ENCODE measurements around the gene TRPC1.

TRPC1 gene

DNA sequence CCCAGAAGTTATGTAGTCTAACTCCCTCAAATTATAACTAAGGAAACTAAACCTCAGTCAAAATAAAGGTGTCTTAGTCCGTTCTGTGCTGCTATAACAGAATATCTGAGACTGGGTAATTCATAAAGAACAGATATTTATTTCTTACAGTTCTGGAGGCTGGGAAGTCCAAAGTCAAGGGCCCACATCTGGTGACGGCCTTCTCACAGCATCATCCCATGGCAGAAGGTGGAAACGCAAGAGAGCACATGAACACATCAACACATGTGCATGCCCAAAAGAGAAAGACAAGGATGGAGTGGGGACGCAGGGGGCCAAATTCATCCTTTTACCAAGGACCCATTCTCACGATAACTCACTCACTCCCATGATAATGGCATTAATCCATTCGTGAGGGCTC is 92.0 kb downstream of the TRPC1 start:
- Mint-ChIP-seq H3K9me3 (no peaks in the 10 kb centered on the region), H3K4me3 (no peak overlapping the region), H3K27ac (ENCODE audit: low read depth) (no peak overlapping the region), H3K36me3 (ENCODE audit: insufficient read depth) (peaks cover 2% of the 10 kb centered on the region), H3K4me1 (no peaks in the 10 kb centered on the region), H3K27me3 (peaks cover 45% of the 10 kb centered on the region)
- no peak for DNase-seq (ENCODE audit: low spot score in 2 of 2)
- no peak for ATAC-seq (replicated peaks; ENCODE audit: extremely low read depth, poor library complexity, severe bottlenecking)

DNA sequence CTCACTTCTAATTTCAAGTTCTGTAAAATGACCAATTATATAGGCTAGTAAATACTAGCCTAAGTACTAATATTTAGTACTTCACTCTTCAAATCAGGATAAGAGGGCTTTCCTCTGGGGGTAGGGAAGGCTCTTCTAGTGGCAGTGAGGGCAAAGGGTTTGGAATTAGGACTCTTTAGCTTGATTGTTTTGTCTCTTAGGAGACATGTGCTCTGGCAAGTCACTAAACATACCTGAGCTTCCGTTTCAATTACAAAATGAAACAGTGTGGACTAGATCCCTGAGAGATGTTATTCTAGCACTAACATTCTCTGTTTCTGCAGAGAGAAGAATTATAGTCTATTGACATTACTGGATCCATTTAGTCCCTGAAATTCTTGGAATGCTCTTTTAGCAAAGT is 93.5 kb downstream of the TRPC1 start:
- no peak for DNase-seq (ENCODE audit: low spot score in 2 of 2)
- ATAC-seq (replicated peaks; ENCODE audit: extremely low read depth, poor library complexity, severe bottlenecking), result no peak
- no peak overlapping the region for H3K27ac Mint-ChIP-seq (ENCODE audit: low read depth)
- H3K4me1 Mint-ChIP-seq, result no peaks in the 10 kb centered on the region
- peaks cover 2% of the 10 kb centered on the region for H3K36me3 Mint-ChIP-seq (ENCODE audit: insufficient read depth)
- no peak overlapping the region for H3K4me3 Mint-ChIP-seq
- H3K9me3 Mint-ChIP-seq, result no peaks in the 10 kb centered on the region
- H3K27me3 Mint-ChIP-seq, result peaks cover 31% of the 10 kb centered on the region

DNA sequence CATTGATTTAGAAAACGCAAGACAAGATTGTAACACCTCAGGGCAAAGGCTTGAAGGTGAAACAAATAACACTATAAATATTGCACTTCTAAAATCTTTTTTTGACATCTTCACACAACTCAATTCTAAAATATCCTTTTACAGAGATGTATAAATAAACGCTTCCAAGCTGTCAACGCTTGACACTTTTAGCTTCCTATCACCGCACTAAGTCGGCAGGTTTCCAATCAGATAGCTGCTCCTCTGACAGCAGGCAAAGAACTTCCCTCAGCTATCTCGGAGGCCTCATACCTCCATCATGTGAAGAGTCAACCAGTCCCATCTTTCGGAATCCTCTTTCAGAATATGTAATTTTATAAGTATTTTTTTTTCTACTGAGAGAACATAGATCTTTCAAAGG is 94.1 kb downstream of the TRPC1 start:
- Mint-ChIP-seq H3K9me3 (no peaks in the 10 kb centered on the region), H3K27ac (ENCODE audit: low read depth) (no peak overlapping the region), H3K27me3 (peaks cover 31% of the 10 kb centered on the region), H3K4me1 (no peaks in the 10 kb centered on the region), H3K4me3 (no peak overlapping the region), H3K36me3 (ENCODE audit: insufficient read depth) (peaks cover 2% of the 10 kb centered on the region)
- ATAC-seq (replicated peaks; ENCODE audit: extremely low read depth, poor library complexity, severe bottlenecking) (no peak), DNase-seq (ENCODE audit: low spot score in 2 of 2) (no peak)

DNA sequence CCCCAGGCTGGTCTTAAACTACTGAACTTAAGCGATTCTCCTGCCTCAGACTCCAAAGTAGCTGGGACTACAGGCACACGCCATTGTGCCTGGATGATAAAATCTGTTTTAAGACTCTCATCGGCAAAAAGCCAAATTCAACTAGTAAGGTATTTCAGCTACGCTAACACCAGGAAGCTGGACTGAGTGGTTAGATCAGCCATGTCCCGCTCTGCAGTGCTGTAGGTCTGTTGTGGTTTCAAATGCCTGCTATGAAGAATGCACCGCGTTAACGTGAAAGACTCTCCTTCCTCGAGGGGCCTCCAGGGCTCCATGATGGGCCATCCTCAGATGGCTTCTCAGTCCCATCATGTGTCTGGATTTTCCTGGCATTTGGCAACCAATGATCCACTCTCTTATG is 94.8 kb downstream of the TRPC1 start:
- Mint-ChIP-seq H3K9me3 (no peaks in the 10 kb centered on the region), H3K36me3 (ENCODE audit: insufficient read depth) (peaks cover 2% of the 10 kb centered on the region), H3K27ac (ENCODE audit: low read depth) (no peak overlapping the region), H3K27me3 (peaks cover 31% of the 10 kb centered on the region), H3K4me1 (no peaks in the 10 kb centered on the region), H3K4me3 (no peak overlapping the region)
- DNase-seq (ENCODE audit: low spot score in 2 of 2), result no peak
- no peak for ATAC-seq (replicated peaks; ENCODE audit: extremely low read depth, poor library complexity, severe bottlenecking)

DNA sequence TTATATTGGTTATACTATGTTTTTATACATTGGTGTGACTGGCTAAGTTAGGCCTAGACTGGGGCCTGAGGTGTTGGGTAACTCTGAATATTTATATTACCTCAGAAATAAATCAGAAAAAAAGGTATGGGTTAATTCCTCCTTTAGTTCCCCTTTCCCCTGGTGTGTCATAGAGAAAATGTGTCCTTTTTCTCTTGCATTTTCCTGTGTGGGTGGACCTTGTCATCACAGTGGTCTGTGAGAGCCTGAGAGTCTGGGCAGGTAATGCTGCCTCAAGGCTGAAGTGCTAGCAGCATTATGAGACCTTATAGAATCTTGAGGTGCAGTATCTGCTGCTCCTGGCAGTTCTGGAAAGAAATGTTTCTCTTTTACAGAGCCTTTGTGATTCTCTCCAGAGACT is 95.3 kb downstream of the TRPC1 start:
- no peak for ATAC-seq (replicated peaks; ENCODE audit: extremely low read depth, poor library complexity, severe bottlenecking)
- no peaks in the 10 kb centered on the region for H3K4me1 Mint-ChIP-seq
- peaks cover 30% of the 10 kb centered on the region for H3K27me3 Mint-ChIP-seq
- no peak for DNase-seq (ENCODE audit: low spot score in 2 of 2)
- H3K4me3 Mint-ChIP-seq, result no peak overlapping the region
- H3K9me3 Mint-ChIP-seq, result no peaks in the 10 kb centered on the region
- H3K27ac Mint-ChIP-seq (ENCODE audit: low read depth), result no peak overlapping the region
- peaks cover 2% of the 10 kb centered on the region for H3K36me3 Mint-ChIP-seq (ENCODE audit: insufficient read depth)

DNA sequence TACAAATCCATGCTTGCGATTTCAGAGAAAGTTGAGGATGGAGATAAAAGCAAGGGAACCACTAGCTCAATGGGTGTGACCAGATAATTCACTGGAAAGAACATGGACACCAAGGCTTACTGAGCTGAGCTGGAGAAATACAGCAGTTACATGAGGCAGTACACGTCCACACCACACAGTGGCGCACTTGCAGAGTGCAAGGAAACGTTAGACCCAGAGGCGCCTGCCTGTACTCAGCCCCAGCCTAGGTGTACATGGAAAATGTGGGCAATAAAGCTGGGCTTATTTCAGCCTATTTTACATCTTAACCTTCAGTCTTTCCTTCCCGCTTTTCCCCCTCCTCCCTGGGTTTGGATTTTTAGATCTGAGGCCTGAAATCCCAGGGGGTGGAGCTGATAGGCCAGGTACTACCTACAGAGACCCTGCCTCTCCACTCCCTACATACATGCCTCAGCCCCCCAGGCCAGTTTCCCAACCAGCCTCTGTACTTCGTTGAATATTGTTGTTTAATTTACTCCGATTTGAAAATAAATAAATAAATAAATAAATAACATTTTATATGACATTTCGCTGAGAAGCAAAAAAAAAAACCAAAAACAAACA is 105.0 kb downstream of the TRPC1 start:
- H3K27ac Mint-ChIP-seq (ENCODE audit: low read depth), result no peak overlapping the region
- DNase-seq (ENCODE audit: low spot score in 2 of 2), result peak; percentile 24 to 27
- H3K4me3 Mint-ChIP-seq, result no peak overlapping the region
- ATAC-seq (replicated peaks; ENCODE audit: extremely low read depth, poor library complexity, severe bottlenecking), result no peak
- no peaks in the 10 kb centered on the region for H3K9me3 Mint-ChIP-seq
- H3K27me3 Mint-ChIP-seq, result peaks cover 52% of the 10 kb centered on the region
- H3K36me3 Mint-ChIP-seq (ENCODE audit: insufficient read depth), result peaks cover 2% of the 10 kb centered on the region
- H3K4me1 Mint-ChIP-seq, result no peaks in the 10 kb centered on the region

DNA sequence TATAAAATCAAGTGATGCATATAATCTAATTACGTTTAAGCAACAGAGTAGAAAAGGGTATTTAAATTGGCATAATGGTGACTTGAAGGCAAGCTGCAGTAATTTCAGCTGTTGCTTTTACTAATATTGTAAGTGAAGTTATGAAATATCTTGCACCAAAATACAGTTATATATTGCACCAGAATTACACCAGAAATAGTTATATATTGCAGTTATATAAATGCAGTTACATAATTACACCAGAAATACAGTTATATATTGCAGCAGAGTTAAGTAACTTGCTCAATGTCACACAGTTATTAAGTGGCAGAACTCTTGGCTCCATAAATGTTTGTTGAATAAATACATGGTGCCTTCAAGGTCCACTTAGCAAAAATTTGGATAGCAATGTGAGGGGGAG is 113.7 kb downstream of the TRPC1 start:
- no peak overlapping the region for H3K4me3 Mint-ChIP-seq

DNA sequence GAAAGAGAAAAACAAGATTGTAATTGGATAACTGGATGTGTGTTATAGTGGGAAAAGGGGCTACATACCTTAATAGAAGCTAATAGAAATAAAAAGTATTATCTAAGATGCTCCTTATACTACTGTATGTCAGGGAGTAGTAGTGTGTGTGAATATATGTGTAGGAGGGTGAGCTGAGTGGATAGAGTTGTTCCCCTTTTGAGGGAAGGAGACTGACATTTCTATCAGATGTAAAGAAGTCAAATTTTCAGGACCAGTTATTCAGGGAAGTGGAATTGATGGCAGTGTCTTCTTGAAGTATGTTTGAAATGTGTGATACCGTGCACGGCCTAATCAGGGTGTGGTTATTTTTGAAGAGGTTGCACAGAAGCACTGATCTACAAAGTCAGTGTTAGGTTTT is 116.0 kb downstream of the TRPC1 start:
- no peak overlapping the region for H3K4me3 Mint-ChIP-seq
- H3K36me3 Mint-ChIP-seq (ENCODE audit: insufficient read depth), result no peaks in the 10 kb centered on the region
- ATAC-seq (replicated peaks; ENCODE audit: extremely low read depth, poor library complexity, severe bottlenecking) (no peak), DNase-seq (ENCODE audit: low spot score in 2 of 2) (no peak)
- no peaks in the 10 kb centered on the region for H3K4me1 Mint-ChIP-seq
- H3K27me3 Mint-ChIP-seq, result peaks cover 30% of the 10 kb centered on the region
- H3K27ac Mint-ChIP-seq (ENCODE audit: low read depth), result no peak overlapping the region
- no peaks in the 10 kb centered on the region for H3K9me3 Mint-ChIP-seq

More for the DNA sequence above, 113.7 kb downstream of the TRPC1 start:
- no peak for ATAC-seq (replicated peaks; ENCODE audit: extremely low read depth, poor library complexity, severe bottlenecking)
- peaks cover 42% of the 10 kb centered on the region for H3K27me3 Mint-ChIP-seq
- no peak overlapping the region for H3K27ac Mint-ChIP-seq (ENCODE audit: low read depth)
- H3K4me1 Mint-ChIP-seq, result no peaks in the 10 kb centered on the region
- DNase-seq (ENCODE audit: low spot score in 2 of 2), result no peak
- no peaks in the 10 kb centered on the region for H3K9me3 Mint-ChIP-seq
- peaks cover 2% of the 10 kb centered on the region for H3K36me3 Mint-ChIP-seq (ENCODE audit: insufficient read depth)

DNA sequence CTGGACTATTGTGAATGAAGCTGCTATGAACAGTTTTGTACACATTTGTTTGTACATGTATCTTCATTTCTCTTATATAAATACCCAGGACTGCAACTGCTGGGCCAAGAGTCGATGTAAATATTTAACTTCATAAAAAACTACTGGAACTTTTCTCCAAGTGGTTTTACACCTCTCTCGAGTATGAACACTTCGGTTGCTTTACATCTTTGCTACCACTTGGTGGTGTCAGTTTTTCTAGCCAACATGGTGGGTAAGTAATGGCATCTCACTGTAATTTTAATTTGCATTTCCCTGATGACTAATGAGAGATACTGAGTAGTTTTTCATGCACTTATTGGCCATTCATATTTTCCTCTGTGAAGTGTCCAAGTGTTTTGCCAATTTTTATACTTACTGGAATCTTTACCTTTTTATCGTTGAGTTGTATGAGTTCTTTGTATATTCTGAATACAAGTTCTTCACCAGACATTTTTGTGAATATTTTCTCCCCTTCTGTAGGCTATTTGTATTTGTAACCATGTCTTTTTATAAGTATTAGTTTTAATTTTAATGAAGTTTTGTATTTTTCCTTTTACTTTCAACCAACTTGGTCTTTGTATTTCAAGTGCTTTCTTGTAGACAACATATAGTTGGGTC is 120.6 kb downstream of the TRPC1 start:
- ATAC-seq (replicated peaks; ENCODE audit: extremely low read depth, poor library complexity, severe bottlenecking), result no peak

DNA sequence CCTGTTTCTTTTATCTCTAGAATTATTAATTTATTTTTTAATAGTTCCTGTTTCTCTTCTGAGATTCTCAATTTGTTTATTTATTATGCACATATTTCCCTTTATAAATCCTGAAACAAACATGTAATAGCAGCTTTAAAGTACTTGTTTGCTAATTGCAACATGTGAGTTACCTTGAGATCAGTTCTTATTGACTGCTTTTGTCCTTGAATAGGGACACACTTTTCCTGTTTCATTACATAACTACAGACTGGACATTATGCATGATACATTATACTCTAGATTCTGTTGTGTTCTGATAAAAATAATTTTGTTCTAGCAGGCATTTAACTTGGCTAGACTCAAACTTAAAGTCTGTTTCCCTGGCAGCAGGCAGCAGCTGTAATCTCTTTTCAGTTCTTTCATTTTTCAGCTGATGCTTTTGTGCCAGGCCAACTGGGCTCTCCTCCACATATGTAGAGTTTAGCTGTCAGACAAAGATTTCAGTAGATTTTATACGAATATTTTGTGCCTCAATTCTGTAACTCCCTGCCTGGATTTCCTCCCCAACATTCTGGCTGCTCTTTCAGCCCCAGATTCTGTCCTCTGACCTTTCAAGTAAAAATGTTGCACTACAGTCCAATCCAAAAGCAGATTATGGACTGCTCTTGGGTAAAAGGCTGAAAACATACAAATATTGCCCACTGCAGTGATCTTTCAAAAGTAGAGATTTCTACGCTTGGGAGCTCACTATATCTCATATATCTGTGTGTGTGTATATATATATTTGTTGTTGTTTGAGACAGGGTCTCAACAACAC is 123.1 kb downstream of the TRPC1 start:
- Mint-ChIP-seq H3K36me3 (ENCODE audit: insufficient read depth) (no peaks in the 10 kb centered on the region), H3K27me3 (peaks cover 13% of the 10 kb centered on the region), H3K9me3 (no peaks in the 10 kb centered on the region), H3K27ac (ENCODE audit: low read depth) (no peak overlapping the region), H3K4me3 (no peak overlapping the region), H3K4me1 (no peaks in the 10 kb centered on the region)
- ATAC-seq (replicated peaks; ENCODE audit: extremely low read depth, poor library complexity, severe bottlenecking) (no peak), DNase-seq (ENCODE audit: low spot score in 2 of 2) (no peak)

More for the DNA sequence above, 120.6 kb downstream of the TRPC1 start:
- DNase-seq (ENCODE audit: low spot score in 2 of 2), result no peak
- Mint-ChIP-seq H3K9me3 (no peaks in the 10 kb centered on the region), H3K36me3 (ENCODE audit: insufficient read depth) (no peaks in the 10 kb centered on the region), H3K27me3 (peaks cover 13% of the 10 kb centered on the region), H3K4me3 (no peak overlapping the region), H3K27ac (ENCODE audit: low read depth) (no peak overlapping the region), H3K4me1 (no peaks in the 10 kb centered on the region)

DNA sequence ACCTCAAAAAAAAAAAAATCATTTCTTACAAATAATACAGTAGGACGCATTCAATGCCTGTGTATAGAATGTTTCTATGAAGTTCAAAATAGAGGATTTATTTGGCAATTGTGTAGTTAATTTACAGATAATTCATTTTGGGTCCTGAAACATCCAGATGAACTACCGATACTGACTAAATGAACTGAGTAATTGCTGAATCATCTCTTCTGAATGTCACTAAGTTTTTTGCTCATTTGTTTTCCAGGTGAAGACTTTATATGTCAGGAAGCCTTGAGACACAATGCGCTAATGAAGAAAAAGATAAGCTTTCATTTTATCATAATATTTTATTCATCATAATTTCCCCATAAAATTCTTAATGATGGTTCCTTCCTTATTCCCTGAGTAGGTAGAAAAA is 125.3 kb downstream of the TRPC1 start:
- DNase-seq (ENCODE audit: low spot score in 2 of 2) (no peak), ATAC-seq (replicated peaks; ENCODE audit: extremely low read depth, poor library complexity, severe bottlenecking) (no peak)
- H3K27ac Mint-ChIP-seq (ENCODE audit: low read depth), result no peak overlapping the region
- peaks cover 13% of the 10 kb centered on the region for H3K27me3 Mint-ChIP-seq
- H3K4me1 Mint-ChIP-seq, result no peaks in the 10 kb centered on the region
- H3K9me3 Mint-ChIP-seq, result no peaks in the 10 kb centered on the region
- H3K36me3 Mint-ChIP-seq (ENCODE audit: insufficient read depth), result no peaks in the 10 kb centered on the region
- H3K4me3 Mint-ChIP-seq, result no peak overlapping the region

DNA sequence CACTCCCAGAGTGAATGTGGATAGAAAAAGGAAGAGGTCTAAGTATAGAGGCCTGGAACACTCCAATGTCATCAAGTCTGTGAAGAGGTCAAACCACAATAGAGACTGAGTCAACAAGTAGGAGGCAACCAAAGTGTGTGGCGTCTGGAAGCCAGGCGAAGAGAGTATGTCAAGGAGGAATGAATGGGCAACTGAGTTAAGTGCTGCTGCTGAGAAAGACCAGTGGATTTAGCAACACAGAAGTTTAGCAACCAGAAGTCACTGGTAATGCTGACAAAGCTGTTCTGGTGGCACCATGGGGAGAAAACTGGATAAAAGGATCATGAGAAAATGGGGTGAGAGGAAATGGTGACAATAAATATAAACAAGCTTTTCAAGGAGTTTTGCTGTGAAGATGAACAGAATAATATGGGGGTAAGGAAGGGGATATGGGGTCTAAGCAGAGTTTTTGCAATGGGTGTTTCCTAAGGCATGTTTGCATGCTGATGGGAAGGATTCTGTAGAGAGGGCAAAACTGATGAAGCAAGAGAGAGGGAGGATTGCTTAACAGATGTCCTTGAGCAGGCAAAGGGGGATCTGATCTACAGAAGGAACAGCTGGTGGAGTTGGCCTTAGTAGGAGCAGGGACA is 126.7 kb downstream of the TRPC1 start:
- H3K36me3 Mint-ChIP-seq (ENCODE audit: insufficient read depth), result no peaks in the 10 kb centered on the region
- DNase-seq (ENCODE audit: low spot score in 2 of 2) (no peak), ATAC-seq (replicated peaks; ENCODE audit: extremely low read depth, poor library complexity, severe bottlenecking) (no peak)
- no peak overlapping the region for H3K4me3 Mint-ChIP-seq
- H3K27ac Mint-ChIP-seq (ENCODE audit: low read depth), result no peak overlapping the region
- H3K9me3 Mint-ChIP-seq, result no peaks in the 10 kb centered on the region
- peaks cover 23% of the 10 kb centered on the region for H3K27me3 Mint-ChIP-seq
- H3K4me1 Mint-ChIP-seq, result no peaks in the 10 kb centered on the region

Data from central memory CD8-positive, alpha-beta T cell (primary cell).